ENCODE results near the gene PLPP3. TPM values are rescaled to one million over a fixed set of nuclear protein-coding genes. Genes with fewer than 3 reads are reported as not detected.

The PLPP3 gene
- total and polyA plus RNA-seq, 2 of the 8 experiments (the other 6 are each of a cell fraction or from before 2014, with no cell fraction given): 33.2 to 42.0 TPM

GRCh38 chr1:56578963-56579875, at the start of gene PLPP3 (continued):
- TF ChIP-seq, protein P1, sequence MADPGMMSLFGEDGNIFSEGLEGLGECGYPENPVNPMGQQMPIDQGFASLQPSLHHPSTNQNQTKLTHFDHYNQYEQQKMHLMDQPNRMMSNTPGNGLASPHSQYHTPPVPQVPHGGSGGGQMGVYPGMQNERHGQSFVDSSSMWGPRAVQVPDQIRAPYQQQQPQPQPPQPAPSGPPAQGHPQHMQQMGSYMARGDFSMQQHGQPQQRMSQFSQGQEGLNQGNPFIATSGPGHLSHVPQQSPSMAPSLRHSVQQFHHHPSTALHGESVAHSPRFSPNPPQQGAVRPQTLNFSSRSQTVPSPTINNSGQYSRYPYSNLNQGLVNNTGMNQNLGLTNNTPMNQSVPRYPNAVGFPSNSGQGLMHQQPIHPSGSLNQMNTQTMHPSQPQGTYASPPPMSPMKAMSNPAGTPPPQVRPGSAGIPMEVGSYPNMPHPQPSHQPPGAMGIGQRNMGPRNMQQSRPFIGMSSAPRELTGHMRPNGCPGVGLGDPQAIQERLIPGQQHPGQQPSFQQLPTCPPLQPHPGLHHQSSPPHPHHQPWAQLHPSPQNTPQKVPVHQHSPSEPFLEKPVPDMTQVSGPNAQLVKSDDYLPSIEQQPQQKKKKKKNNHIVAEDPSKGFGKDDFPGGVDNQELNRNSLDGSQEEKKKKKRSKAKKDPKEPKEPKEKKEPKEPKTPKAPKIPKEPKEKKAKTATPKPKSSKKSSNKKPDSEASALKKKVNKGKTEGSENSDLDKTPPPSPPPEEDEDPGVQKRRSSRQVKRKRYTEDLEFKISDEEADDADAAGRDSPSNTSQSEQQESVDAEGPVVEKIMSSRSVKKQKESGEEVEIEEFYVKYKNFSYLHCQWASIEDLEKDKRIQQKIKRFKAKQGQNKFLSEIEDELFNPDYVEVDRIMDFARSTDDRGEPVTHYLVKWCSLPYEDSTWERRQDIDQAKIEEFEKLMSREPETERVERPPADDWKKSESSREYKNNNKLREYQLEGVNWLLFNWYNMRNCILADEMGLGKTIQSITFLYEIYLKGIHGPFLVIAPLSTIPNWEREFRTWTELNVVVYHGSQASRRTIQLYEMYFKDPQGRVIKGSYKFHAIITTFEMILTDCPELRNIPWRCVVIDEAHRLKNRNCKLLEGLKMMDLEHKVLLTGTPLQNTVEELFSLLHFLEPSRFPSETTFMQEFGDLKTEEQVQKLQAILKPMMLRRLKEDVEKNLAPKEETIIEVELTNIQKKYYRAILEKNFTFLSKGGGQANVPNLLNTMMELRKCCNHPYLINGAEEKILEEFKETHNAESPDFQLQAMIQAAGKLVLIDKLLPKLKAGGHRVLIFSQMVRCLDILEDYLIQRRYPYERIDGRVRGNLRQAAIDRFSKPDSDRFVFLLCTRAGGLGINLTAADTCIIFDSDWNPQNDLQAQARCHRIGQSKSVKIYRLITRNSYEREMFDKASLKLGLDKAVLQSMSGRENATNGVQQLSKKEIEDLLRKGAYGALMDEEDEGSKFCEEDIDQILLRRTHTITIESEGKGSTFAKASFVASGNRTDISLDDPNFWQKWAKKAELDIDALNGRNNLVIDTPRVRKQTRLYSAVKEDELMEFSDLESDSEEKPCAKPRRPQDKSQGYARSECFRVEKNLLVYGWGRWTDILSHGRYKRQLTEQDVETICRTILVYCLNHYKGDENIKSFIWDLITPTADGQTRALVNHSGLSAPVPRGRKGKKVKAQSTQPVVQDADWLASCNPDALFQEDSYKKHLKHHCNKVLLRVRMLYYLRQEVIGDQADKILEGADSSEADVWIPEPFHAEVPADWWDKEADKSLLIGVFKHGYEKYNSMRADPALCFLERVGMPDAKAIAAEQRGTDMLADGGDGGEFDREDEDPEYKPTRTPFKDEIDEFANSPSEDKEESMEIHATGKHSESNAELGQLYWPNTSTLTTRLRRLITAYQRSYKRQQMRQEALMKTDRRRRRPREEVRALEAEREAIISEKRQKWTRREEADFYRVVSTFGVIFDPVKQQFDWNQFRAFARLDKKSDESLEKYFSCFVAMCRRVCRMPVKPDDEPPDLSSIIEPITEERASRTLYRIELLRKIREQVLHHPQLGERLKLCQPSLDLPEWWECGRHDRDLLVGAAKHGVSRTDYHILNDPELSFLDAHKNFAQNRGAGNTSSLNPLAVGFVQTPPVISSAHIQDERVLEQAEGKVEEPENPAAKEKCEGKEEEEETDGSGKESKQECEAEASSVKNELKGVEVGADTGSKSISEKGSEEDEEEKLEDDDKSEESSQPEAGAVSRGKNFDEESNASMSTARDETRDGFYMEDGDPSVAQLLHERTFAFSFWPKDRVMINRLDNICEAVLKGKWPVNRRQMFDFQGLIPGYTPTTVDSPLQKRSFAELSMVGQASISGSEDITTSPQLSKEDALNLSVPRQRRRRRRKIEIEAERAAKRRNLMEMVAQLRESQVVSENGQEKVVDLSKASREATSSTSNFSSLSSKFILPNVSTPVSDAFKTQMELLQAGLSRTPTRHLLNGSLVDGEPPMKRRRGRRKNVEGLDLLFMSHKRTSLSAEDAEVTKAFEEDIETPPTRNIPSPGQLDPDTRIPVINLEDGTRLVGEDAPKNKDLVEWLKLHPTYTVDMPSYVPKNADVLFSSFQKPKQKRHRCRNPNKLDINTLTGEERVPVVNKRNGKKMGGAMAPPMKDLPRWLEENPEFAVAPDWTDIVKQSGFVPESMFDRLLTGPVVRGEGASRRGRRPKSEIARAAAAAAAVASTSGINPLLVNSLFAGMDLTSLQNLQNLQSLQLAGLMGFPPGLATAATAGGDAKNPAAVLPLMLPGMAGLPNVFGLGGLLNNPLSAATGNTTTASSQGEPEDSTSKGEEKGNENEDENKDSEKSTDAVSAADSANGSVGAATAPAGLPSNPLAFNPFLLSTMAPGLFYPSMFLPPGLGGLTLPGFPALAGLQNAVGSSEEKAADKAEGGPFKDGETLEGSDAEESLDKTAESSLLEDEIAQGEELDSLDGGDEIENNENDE (IDR thresholded peaks at IDR 0.05; ENCODE audit: insufficient replicate concordance, low read length): no peak
- TF ChIP-seq RAD21 (IDR thresholded peaks at IDR 0.05 in 1 of 2, conservative IDR thresholded peaks at IDR 0.05 in 1 of 2; ENCODE audit: low read depth in 2 of 2, low read length in 2 of 2) (peak; percentile 41 to 44), BRCA1 (IDR thresholded peaks at IDR 0.05; ENCODE audit: low read depth, low read length) (no peak), HDAC6 (IDR thresholded peaks at IDR 0.05; ENCODE audit: low read depth, low read length) (no peak), POU5F1 (IDR thresholded peaks at IDR 0.05; ENCODE audit: low read depth, low read length) (no peak), GABPA (IDR thresholded peaks at IDR 0.05; ENCODE audit: borderline replicate concordance, insufficient read depth, low read length) (no peak), EP300 (IDR thresholded peaks at IDR 0.05; ENCODE audit: borderline replicate concordance in 1 of 2, low read depth in 2 of 2, low read length in 2 of 2) (no peak), SP2 (IDR thresholded peaks at IDR 0.05; ENCODE audit: low read length) (no peak), CBX8 (IDR thresholded peaks at IDR 0.05; ENCODE audit: borderline replicate concordance, low read depth, low read length) (no peak)

All from H1 (cell line).